H1 (cell line): ENCODE data around the gene NLK. TPM values are rescaled to one million over a fixed set of nuclear protein-coding genes. Genes with fewer than 3 reads are reported as not detected.
A peak's percentile ranks its signal among the peaks of the same experiment; 100 is the strongest.

ENCODE experiments used
- CTCF ChIA-PET: fragments of 300-600 bp; sonication (Branson Sonifier 250); formaldehyde crosslinking; loops from one replicate; lab custom pipeline; 2021; ENCODE audit not compliant: partially characterized antibody; lab: Charles Lee
- POLR2A ChIA-PET: fragments of 300-600 bp; sonication (Branson Sonifier 250); formaldehyde crosslinking; loops from one replicate; lab custom pipeline; 2021; ENCODE audit warnings: inconsistent platforms; ENCODE audit not compliant: partially characterized antibody; lab: Charles Lee
- DNase-seq, 2 experiments: peaks; one replicate each; pipeline versions ENCODE4 v3.0.0 to v3.0.0-alpha.2; 2010 to 2022; ENCODE audit warnings: low spot score in 2 of 2, low read depth in 1 of 2, mixed read lengths in 1 of 2
- FAIRE-seq: peaks from 2 replicates; lab custom pipeline; 2011; peaks lifted over from hg19 to GRCh38; lab: Jason Lieb, UNC
- H2AFZ ChIP-seq: 2 replicates; pipeline ENCODE4 v1.8.1; 2012; ENCODE audit warnings: low read length, inconsistent platforms
- H2AK5ac ChIP-seq: 2 replicates; pipeline ENCODE4 v1.6.1; 2013; ENCODE audit warnings: low read depth, low read length
- H2BK120ac ChIP-seq: replicated peaks from 2 replicates; pipeline ENCODE3; 2013; ENCODE audit warnings: low read depth, low read length, inconsistent platforms
- H2BK12ac ChIP-seq: 2 replicates; pipeline ENCODE4 v1.6.1; 2013; ENCODE audit warnings: low read depth, low read length
- H2BK15ac ChIP-seq: 2 replicates; pipeline ENCODE4 v1.6.1; 2013; ENCODE audit warnings: low read length
- H2BK20ac ChIP-seq: 2 replicates; pipeline ENCODE4 v1.6.1; 2013; ENCODE audit warnings: low read length
- H2BK5ac ChIP-seq: 2 replicates; pipeline ENCODE4 v1.6.1; 2013; ENCODE audit warnings: low read depth, low read length
- H3K14ac ChIP-seq: 2 replicates; pipeline ENCODE4 v1.6.1; 2013; ENCODE audit warnings: inconsistent platforms; ENCODE audit not compliant: insufficient read length
- H3K18ac ChIP-seq: 2 replicates; pipeline ENCODE4 v1.6.1; 2013; ENCODE audit warnings: low read length; ENCODE audit errors: extremely low read depth
- H3K23ac ChIP-seq: 2 replicates; pipeline ENCODE4 v1.6.1; 2013; ENCODE audit warnings: inconsistent platforms; ENCODE audit not compliant: insufficient read length
- H3K23me2 ChIP-seq: 2 replicates; pipeline ENCODE4 v1.6.1; 2013; ENCODE audit warnings: low read depth, low read length
- H3K27ac ChIP-seq: 2 replicates; pipeline ENCODE4 v1.6.1; 2011; ENCODE audit warnings: low read depth, low read length, inconsistent platforms
- H3K27me3 ChIP-seq, 4 experiments: replicated peaks in 1 of 4; 1 replicate in 1 of 4; 2 replicates in 3 of 4; pipeline versions ENCODE4 v1.6.1 to v1.8.1; 2011 to 2013; ENCODE audit warnings: low read length in 3 of 4, mild to moderate bottlenecking in 3 of 4, inconsistent platforms in 2 of 4, mixed read lengths in 2 of 4, moderate library complexity in 1 of 4; ENCODE audit not compliant: control insufficient read depth in 3 of 4, insufficient read depth in 3 of 4; ENCODE audit errors: extremely low read depth in 1 of 4
- H3K36me3 ChIP-seq, 4 experiments: 2 replicates each; pipeline versions ENCODE4 v1.6.1 to v1.8.1; 2011 to 2013; ENCODE audit warnings: mild to moderate bottlenecking in 4 of 4, low read length in 3 of 4, moderate library complexity in 2 of 4, control low read depth in 1 of 4, inconsistent platforms in 1 of 4; ENCODE audit not compliant: insufficient read depth in 4 of 4, control insufficient read depth in 2 of 4
- H3K4ac ChIP-seq: replicated peaks from 2 replicates; pipeline ENCODE3; 2013; ENCODE audit warnings: low read length, low read depth, mixed read lengths, inconsistent platforms; ENCODE audit not compliant: insufficient read length
- H3K4me1 ChIP-seq, 4 experiments: replicated peaks in 1 of 4; 1 replicate in 1 of 4; 2 replicates in 3 of 4; pipeline versions ENCODE4 v1.6.1 to v1.8.1; 2011 to 2013; ENCODE audit warnings: low read length in 3 of 4, inconsistent platforms in 2 of 4, mixed read lengths in 1 of 4; ENCODE audit not compliant: insufficient read depth in 4 of 4, control insufficient read depth in 3 of 4
- H3K4me2 ChIP-seq, 2 experiments: 2 replicates each; pipeline versions ENCODE4 v1.6.1 to v1.8.1; 2011 to 2013; ENCODE audit warnings: low read depth in 2 of 2, low read length in 2 of 2, control low read depth in 1 of 2, inconsistent platforms in 1 of 2, mild to moderate bottlenecking in 1 of 2; ENCODE audit not compliant: insufficient read depth in 1 of 2
- H3K4me3 ChIP-seq, 4 experiments: fragments of 200-600, 300-600 bp in 1 of 4; sonication (generic), shearing (Covaris generic), sonication (Bioruptor Twin) in 1 of 4; 2 replicates each; pipeline versions ENCODE4 v1.5.1 to v1.8.1; 2011 to 2016; ENCODE audit warnings: low read length in 4 of 4, low read depth in 3 of 4, control low read depth in 2 of 4, inconsistent platforms in 2 of 4, mild to moderate bottlenecking in 2 of 4, mixed read lengths in 1 of 4, moderate library complexity in 1 of 4; ENCODE audit not compliant: insufficient read depth in 2 of 4; ENCODE audit errors: extremely low read depth in 1 of 4
- H3K56ac ChIP-seq: replicated peaks from 2 replicates; pipeline ENCODE3; 2013; ENCODE audit warnings: low read depth, mild to moderate bottlenecking, mixed read lengths, low read length, inconsistent platforms; ENCODE audit not compliant: insufficient read length
- H3K79me1 ChIP-seq: 2 replicates; pipeline ENCODE4 v1.6.1; 2013; ENCODE audit warnings: low read depth, low read length, control low read depth
- H3K79me2 ChIP-seq, 2 experiments: 2 replicates each; pipeline versions ENCODE4 v1.6.1 to v1.8.1; 2012 to 2013; ENCODE audit warnings: low read length in 2 of 2, mild to moderate bottlenecking in 2 of 2, inconsistent platforms in 1 of 2; ENCODE audit not compliant: insufficient read depth in 2 of 2, control insufficient read depth in 1 of 2
- H3K9ac ChIP-seq, 4 experiments: replicated peaks in 1 of 4; 1 replicate in 1 of 4; 2 replicates in 3 of 4; pipeline versions ENCODE4 v1.6.1 to v1.8.1; 2011 to 2013; ENCODE audit warnings: low read depth in 3 of 4, low read length in 3 of 4, control low read depth in 2 of 4, mild to moderate bottlenecking in 2 of 4, moderate library complexity in 2 of 4, inconsistent platforms in 1 of 4; ENCODE audit errors: extremely low read depth in 1 of 4
- H3K9me3 ChIP-seq, 2 experiments: 2 replicates each; pipeline versions ENCODE4 v1.6.1 to v1.8.1; 2012 to 2013; ENCODE audit warnings: mild to moderate bottlenecking in 2 of 2, moderate library complexity in 2 of 2, control low read depth in 1 of 2, inconsistent platforms in 1 of 2, low read depth in 1 of 2, low read length in 1 of 2, mixed read lengths in 1 of 2; ENCODE audit not compliant: insufficient read depth in 2 of 2
- H4K20me1 ChIP-seq, 2 experiments: replicated peaks in 1 of 2; 2 replicates each; pipeline versions ENCODE3 to v1.8.1; 2011 to 2013; ENCODE audit warnings: inconsistent platforms in 2 of 2, low read length in 2 of 2, mild to moderate bottlenecking in 1 of 2; ENCODE audit not compliant: insufficient read depth in 2 of 2, control insufficient read depth in 1 of 2
- H4K5ac ChIP-seq: 2 replicates; pipeline ENCODE4 v1.6.1; 2013; ENCODE audit warnings: low read length, low read depth, mixed read lengths, inconsistent platforms; ENCODE audit not compliant: insufficient read length
- H4K8ac ChIP-seq: 2 replicates; pipeline ENCODE4 v1.8.0; 2013; ENCODE audit warnings: mild to moderate bottlenecking, moderate library complexity, low read length, inconsistent platforms; ENCODE audit not compliant: insufficient read depth; ENCODE audit errors: extremely low read depth
- H4K91ac ChIP-seq: replicated peaks from 2 replicates; pipeline ENCODE3; 2013; ENCODE audit warnings: low read length, mixed read lengths, inconsistent platforms; ENCODE audit not compliant: insufficient read length
- ATF2 ChIP-seq: IDR thresholded peaks from 2 replicates; pipeline ENCODE4 v1.6.1; 2012; ENCODE audit warnings: low read length, inconsistent platforms
- CBX5 ChIP-seq: fragments of 300-800, 300-1000 bp; sonication (generic); IDR thresholded peaks from 2 replicates; pipeline ENCODE4 v1.7.1; 2016; ENCODE audit warnings: antibody characterized with exemption, low read length, low read depth
- CBX8 ChIP-seq: fragments of 300-800, 300-1000 bp; sonication (generic); IDR thresholded peaks from 2 replicates; pipeline ENCODE4 v1.7.1; 2016; ENCODE audit warnings: low read depth, low read length, borderline replicate concordance
- CHD1 ChIP-seq: IDR thresholded peaks from 2 replicates; pipeline ENCODE4 v1.6.1; 2012; ENCODE audit warnings: low read depth, low read length, improper control_type of control experiment
- CHD2 ChIP-seq: IDR thresholded peaks from 2 replicates; pipeline ENCODE4 v1.6.1; 2012; ENCODE audit warnings: low read length, improper control_type of control experiment
- E2F6 ChIP-seq: IDR thresholded peaks from 2 replicates; pipeline ENCODE4 v1.6.1; 2012; ENCODE audit warnings: inconsistent platforms
- FOSL1 ChIP-seq: IDR thresholded peaks from 2 replicates; pipeline ENCODE4 v1.6.1; 2011; ENCODE audit warnings: mild to moderate bottlenecking, low read depth, low read length, moderate library complexity; ENCODE audit not compliant: insufficient read depth
- HDAC6 ChIP-seq: IDR thresholded peaks from one replicate; pipeline ENCODE4 v1.7.1; 2012; ENCODE audit warnings: low read depth, mild to moderate bottlenecking, inconsistent platforms, low read length, moderate library complexity
- NANOG ChIP-seq: IDR thresholded peaks from 2 replicates; pipeline ENCODE4 v1.6.1; 2011; ENCODE audit warnings: low read length, low read depth, mild to moderate bottlenecking, inconsistent platforms; ENCODE audit not compliant: insufficient read depth, poor library complexity, severe bottlenecking
- SP2 ChIP-seq: IDR thresholded peaks from 2 replicates; pipeline ENCODE4 v1.6.1; 2012; ENCODE audit warnings: mild to moderate bottlenecking, low read length, inconsistent platforms
- SRF ChIP-seq: IDR thresholded peaks from 2 replicates; pipeline ENCODE4 v1.6.1; 2011; ENCODE audit warnings: mild to moderate bottlenecking, low read depth, low read length, moderate library complexity
- TAF7 ChIP-seq: optimal IDR thresholded peaks from 2 replicates; pipeline ENCODE3; 2011; ENCODE audit warnings: low read depth, mild to moderate bottlenecking, inconsistent platforms, low read length, moderate library complexity, borderline replicate concordance
- WGBS, 2 experiments: shearing (Covaris generic) in 1 of 2; methylation state at CpG; one replicate each; pipeline versions ENCODE4 v1.1.6 to v1.1.7; 2013 to 2015; ENCODE audit warnings: low lambda C conversion rate in 2 of 2, mixed read lengths in 2 of 2, inconsistent platforms in 1 of 2, low coverage in 1 of 2, missing lambda C conversion rate in 1 of 2; ENCODE audit not compliant: insufficient replicate concordance in 2 of 2, insufficient coverage in 1 of 2, insufficient read length in 1 of 2; ENCODE audit errors: extremely low coverage in 1 of 2, missing lambda C conversion rate in 1 of 2; 5-methylcytosine and 5-hydroxymethylcytosine counted together
- polyA plus RNA-seq, 7 experiments: library from polyadenylated mRNA; depleted of rRNA in 3 of 7; stranded (reverse) in 5 of 7; unstranded in 2 of 7; fragments of >200 nt in 5 of 7; fragments of 200-250 nt in 2 of 7; gene quantifications; 1 replicate in 5 of 7; 2 replicates in 1 of 7; 4 replicates in 1 of 7; pipeline versions ENCODE4 v1.2.1 to v1.2.3, GENCODE V29; 2011 to 2013; ENCODE audit warnings: missing spikeins in 2 of 7, mixed read lengths in 2 of 7
- total RNA-seq: library from RNA; stranded (reverse); fragmentation: NEBNext Ultra II Directional; extraction: Animal tissue kit (Norgen Biotek cat#: 25700); gene quantifications from 2 replicates; pipeline ENCODE4 v1.2.1, GENCODE V29; 2021

Gene NLK
- total and polyA plus RNA-seq, 2 of the 8 experiments (the other 6 are each of a cell fraction or from before 2014, with no cell fraction given) = 30.8 to 49.9 TPM

DNA sequence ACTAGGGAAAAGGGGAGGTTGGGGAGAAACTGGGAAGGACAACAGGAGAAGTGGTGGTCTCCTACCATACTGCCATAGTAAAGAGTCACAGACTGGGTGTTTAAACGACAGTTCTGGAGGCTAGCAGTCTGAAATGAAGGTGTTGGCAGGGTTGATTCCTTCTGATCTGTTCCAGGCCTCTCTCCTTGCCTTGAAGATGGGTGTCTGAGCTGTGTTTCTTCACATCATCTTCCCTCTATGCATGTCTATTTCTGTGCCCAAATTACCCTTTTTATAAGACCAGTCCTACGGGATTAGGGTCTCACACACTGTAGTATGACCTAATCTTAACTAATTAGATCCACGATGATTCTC, 196.8 kb downstream of the NLK start:
- H2AK5ac ChIP-seq = no peak overlapping the region
- no peak overlapping the region for H2BK15ac ChIP-seq
- no peak overlapping the region for H2BK5ac ChIP-seq
- H3K14ac ChIP-seq = no peak overlapping the region
- no peaks in the 10 kb centered on the region for H3K9me3 ChIP-seq
- 81% methylated on average over 3 of the region's 3 CpGs; no CpG with 5 or more reads in 1 of the 2 experiments for WGBS, 2 experiments
- no peaks in the 10 kb centered on the region for H4K20me1 ChIP-seq
- no peak overlapping the region for H2BK12ac ChIP-seq
- peak overlapping the region; percentile 62; the same call in 1 of the 2 replicates for H2AFZ ChIP-seq
- no peak overlapping the region for H3K4me2 ChIP-seq
- FAIRE-seq (no peak), DNase-seq (no peak)
- H3K56ac ChIP-seq = no peak overlapping the region
- no peaks in the 10 kb centered on the region for H3K79me1 ChIP-seq
- H3K18ac ChIP-seq = no peak overlapping the region
- no peak overlapping the region for H3K4me3 ChIP-seq
- H2BK20ac ChIP-seq = no peak overlapping the region
- peak overlapping the region; percentile 83 for H2BK120ac ChIP-seq
- H3K27me3 ChIP-seq = no peaks in the 10 kb centered on the region
- H3K9ac ChIP-seq = no peak overlapping the region
- no peak overlapping the region for H4K5ac ChIP-seq
- ChIA-PET CTCF (interaction anchor here (15.7 to 17.5 kb wide), 2 partner anchors 6 to 7 kb away, joined by 266 read pairs; no protein-coding TSS in a partner anchor), POLR2A (interaction anchor here (0.8 kb wide), 1 partner anchor 18 kb away, joined by 3 read pairs; no protein-coding TSS in a partner anchor)
- no peak overlapping the region for H4K91ac ChIP-seq
- H3K23me2 ChIP-seq = no peaks in the 10 kb centered on the region
- no peak overlapping the region for H3K4ac ChIP-seq
- peaks cover 0 to 5% (median 1%) of the 10 kb centered on the region in 4 experiments; a peak in 1 of 7 replicates for H3K4me1 ChIP-seq
- H3K36me3 ChIP-seq = no peaks in the 10 kb centered on the region
- H3K27ac ChIP-seq = no peak overlapping the region
- H4K8ac ChIP-seq = no peak overlapping the region
- H3K23ac ChIP-seq = no peak overlapping the region
- no peaks in the 10 kb centered on the region for H3K79me2 ChIP-seq
- TF ChIP-seq FOSL1 (no peak), CHD2 (no peak), HDAC6 (no peak), ATF2 (no peak), NANOG (no peak), TAF7 (no peak), SP2 (no peak), E2F6 (no peak), CBX8 (no peak), CBX5 (no peak), SRF (no peak), CHD1 (no peak)
